Activated T-cell treated with anti-CD3 and anti-CD28 coated beads, Interleukin-2, amount 50 U/mL, for 1 hour (primary cell): Measurements from ENCODE around the gene TMEFF1.
A peak's percentile ranks its signal among the peaks of the same experiment; 100 is the strongest.

ENCODE experiments used
- DNase-seq: peaks from one replicate; pipeline ENCODE4 v3.0.0-alpha.2; 2020

Gene TMEFF1

GRCh38 chr9:100579665-100580064, 106.7 kb downstream of the TMEFF1 start:
- no peak for DNase-seq

DNA sequence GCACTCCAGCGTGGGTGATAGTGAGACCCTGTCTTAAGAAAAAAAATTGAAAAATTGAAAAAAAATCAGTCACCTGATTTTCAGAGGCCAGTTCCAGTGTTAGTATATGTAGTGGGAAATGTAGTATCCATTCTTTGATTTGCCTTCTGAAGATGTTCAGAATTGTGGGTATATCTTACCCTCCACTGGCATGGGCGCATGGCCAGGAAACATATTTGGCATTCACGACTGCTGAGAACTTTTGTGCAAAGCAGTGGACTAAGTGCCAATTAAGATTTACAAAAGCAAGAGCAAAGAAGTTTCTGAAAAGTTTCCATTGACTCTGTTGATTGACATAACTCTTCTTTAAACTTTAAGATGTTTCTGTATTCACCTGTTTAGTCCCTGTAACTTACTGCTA, 107.3 kb downstream of the TMEFF1 start:
- no peak for DNase-seq

- DNase-seq, result no peak
Measured at GRCh38 chr9:100581081-100581480, 108.1 kb downstream of the TMEFF1 start.

DNA sequence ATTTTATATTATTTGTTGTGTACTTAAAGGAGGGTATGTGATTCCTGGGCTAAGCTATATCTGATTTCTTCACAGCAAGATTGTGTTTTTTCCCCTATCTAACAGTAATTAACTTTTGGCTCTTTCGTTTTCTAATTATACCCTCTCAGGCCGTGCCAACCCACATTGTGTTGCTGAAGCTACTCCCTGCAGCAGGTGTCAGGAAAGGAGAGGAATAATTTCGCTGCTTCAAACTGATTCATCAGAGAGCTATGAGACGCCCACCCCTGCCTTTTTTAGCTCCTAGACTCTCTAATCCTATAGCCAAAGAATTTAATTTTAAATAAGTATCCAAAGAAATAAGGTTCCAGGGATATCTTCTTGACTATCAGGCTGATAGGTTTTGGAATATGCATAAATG, 108.7 kb downstream of the TMEFF1 start:
- no peak for DNase-seq

GRCh38 chr9:100583014-100583802, 110.3 kb downstream of the TMEFF1 start:
- no peak for DNase-seq

DNA sequence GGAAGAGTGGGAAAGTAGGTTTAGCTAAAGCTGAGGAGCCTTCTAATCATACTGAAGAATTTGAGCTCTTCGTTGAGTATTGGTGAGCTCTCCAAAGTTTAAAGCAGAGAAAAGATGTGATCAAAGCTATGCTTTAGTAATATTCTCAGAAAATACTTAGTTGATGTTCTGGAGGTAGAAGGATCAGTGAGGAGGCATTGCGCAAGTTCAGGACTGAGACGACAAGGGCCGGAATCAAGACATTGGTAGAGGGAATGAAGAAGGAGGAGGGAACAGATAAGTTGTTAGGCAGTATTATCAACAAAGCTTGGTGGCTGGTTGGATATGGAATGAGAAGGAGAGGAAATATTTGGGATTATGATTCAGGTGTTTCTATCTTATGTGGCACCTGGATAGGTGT, 112.0 kb downstream of the TMEFF1 start:
- DNase-seq, result no peak

DNA sequence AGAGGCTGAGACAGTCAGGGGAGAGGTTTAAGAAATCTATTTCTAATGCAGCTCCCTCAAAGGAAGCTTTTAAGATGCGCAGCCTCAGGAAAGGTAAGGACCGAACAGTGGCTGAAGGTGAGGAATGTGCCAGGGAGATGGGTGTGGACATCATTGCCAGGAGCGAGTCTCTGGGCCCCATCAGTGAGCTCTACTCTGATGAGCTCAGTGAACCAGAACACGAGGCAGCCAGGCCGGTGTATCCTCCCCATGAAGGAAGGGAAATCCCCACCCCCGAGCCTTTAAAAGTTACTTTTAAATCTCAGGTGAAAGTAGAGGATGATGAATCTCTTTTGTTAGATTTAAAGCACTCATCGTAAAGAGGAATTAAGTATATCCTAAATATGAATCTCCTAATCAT, 113.1 kb downstream of the TMEFF1 start:
- DNase-seq, result no peak

DNA sequence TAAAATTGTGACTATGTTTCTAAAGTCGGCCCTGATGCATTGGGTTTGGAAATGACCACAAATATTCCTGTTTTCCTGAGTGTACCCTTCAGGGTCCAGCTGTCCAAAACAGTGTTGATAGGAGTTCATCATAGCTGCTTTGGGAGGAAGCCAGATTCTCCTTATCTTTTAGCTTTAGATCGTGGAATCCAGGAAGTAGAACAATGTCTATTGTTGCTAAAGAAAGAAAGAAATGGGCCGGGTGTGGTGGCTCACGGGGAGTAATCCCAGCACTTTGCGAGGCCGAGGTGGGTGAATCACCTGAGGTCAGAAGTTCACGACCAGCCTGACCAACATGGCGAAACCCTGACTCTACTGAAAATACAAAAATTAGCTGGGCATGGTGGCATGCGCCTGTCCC, 114.4 kb downstream of the TMEFF1 start:
- DNase-seq, result no peak

GRCh38 chr9:100589582-100589981, 116.6 kb downstream of the TMEFF1 start:
- DNase-seq, result no peak

DNA sequence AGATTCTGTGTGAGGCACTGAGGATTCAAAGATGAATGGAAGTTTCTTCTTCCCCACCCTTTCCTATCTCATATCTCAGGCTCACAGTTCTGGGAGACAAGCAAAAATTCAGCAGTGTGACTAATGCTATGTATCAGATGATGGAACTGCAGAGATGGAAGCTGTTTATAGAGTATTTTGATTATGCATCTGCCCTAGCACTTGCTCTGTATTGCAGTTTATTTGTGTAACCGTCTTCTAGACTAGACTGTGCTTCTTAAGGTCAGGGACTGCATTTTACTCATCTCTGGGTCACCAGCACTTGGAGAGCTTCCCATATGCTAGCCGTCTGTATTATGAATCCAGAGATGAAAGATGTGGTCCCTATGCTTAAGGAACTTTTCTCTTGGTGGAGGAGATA, 117.5 kb downstream of the TMEFF1 start:
- DNase-seq, result no peak

DNA sequence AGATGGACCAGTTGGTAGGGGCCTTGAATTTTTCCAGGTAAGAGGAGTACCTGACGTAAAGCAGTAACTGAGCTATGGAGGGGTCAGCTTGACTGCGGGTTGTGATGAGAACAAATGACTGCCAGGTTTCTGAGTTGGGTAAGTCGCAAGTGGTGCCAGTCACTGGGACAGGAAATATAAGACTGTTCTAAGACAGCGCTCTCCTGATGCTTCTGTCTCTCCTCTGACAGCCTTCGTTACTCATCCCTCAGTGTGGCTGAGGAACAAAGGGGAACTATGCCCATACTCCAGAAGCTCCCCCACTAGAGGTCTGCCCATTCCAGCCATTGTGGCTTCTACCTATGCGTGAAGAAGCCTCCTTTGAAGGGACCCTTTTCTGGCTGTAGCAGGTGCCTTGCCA, 118.2 kb downstream of the TMEFF1 start:
- DNase-seq, result no peak

- DNase-seq, result no peak
Measured at GRCh38 chr9:100591639-100592412, 118.9 kb downstream of the TMEFF1 start.

- no peak for DNase-seq
Measured at GRCh38 chr9:100595391-100596199, 122.6 kb downstream of the TMEFF1 start.

DNA sequence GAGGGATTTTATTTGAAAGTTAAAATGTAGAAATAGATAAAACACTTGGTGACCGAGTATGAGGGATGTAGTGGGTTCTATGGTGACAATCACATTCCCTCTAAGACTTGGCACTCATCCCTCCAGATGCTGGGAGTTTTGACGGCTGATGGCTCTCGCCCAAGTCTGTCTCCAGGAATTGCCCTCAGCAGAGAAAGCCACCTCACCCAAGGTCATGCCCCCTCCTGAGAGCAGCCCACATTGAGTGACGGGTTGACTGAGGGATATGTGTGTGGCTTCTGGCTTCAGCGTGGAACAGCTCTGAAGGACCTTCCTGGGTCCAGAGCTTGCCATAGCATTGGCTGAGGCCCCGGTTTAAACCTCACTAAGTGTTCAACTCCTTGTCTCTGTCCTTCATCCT, 124.3 kb downstream of the TMEFF1 start:
- no peak for DNase-seq

GRCh38 chr9:100598641-100599145, 125.7 kb downstream of the TMEFF1 start:
- peak; percentile 82 for DNase-seq

DNA sequence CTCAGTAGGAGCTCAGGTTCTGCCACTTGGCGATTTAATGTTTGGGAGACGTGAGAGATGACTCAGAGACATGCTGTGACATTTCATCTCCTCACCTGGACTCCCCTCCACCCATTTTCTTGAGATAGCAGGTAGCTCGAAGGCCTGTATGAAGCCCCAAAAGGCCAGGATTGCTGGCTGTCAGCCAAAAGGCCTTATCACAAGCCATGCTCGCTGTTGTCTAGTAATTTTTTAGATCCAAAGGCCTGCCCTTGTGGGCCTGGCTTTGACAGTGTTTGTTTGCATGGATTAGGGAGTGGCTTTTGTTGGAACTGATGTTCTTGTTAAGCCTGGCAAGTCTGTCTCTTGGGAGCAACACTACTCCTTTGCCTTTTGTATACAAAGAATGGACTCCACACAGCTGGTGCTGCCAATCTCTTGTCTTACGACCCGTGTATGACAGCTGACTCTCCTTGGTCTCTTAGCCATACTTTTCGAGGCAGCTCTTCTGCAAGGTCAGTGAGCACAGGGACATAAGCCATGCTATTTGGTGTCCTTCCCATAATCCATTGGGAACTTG, 127.7 kb downstream of the TMEFF1 start:
- DNase-seq, result no peak

DNA sequence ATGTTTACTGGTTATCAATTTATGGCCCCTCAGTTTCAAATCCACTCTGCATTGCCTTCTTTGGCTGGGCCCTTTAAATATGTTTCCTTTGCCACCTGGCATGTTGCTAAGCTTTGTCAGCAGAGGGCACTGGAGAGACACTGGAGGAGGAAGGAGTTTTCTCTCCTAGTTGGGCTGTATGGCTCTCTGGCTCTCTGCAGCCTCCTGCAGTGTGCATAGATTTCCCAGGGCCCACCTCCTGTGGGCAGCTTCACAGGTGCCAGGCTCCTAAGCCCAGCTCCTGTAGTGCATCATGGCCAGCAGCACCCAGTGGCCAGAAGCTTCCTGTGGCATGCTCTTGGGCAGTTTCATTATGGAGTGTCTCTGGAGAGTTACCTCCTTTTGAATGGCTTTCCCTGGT, 128.3 kb downstream of the TMEFF1 start:
- DNase-seq, result no peak

GRCh38 chr9:100602342-100602801, 129.4 kb downstream of the TMEFF1 start:
- no peak for DNase-seq

- DNase-seq, result no peak
Measured at GRCh38 chr9:100605405-100605804, 132.5 kb downstream of the TMEFF1 start.

- no peak for DNase-seq
Measured at GRCh38 chr9:100619194-100619593, 146.2 kb downstream of the TMEFF1 start.

DNA sequence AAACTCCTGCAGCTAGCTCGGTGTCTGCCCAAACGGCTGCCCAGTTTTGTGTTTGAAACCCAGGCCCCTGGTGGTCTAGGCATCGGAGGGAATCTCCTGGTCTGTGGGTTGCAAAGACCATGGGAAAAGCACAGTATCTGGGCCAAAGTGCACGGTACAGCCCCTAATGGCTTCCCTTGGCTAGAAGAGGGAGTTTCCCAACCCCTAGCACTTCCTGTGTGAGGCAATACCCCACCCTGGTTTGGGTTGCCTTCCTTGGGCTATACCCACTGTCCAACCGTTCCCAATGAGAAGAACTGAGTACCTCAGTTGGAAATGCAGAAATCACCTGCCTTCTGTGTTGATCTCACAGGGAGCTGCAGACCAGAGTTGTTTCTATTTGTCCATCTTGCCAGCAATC, 146.7 kb downstream of the TMEFF1 start:
- DNase-seq, result no peak

DNA sequence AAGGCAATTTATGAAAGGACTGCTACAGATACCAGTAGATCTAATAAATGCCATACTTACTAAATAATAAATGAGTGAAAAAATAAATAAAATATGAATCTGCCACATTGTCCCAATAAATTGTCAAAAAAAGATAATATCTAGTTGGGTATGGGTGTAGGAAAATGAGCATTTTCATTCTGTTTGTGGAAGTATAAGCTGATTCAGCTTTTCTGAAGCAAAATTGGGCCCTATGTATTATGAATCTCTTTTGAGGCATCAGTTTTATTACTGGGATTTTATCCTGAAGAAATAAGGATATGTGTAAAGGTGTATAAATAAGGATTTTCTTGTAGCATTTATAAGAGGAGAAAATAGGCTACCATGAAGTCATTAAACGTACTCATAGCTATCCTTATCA, 151.0 kb downstream of the TMEFF1 start:
- no peak for DNase-seq

DNA sequence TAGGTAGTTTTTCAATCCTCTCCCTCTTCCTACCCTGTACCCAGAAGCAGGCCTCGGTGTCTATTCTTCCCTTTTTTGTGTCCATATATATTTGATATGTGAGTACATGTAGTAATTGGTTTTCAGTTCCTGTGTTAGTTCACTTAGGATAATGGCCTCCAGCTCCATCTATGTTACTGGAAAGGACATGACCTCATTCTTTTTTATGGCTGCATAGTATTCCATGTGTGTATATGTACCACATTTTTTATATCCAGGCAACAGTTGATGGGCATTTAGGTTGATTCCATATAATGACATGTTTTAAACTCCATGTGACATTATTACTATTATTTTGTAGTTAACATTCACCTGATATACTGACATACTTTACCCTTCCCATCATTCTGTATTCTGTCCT, 154.0 kb downstream of the TMEFF1 start:
- DNase-seq, result no peak
